H9 (cell line): ENCODE results near the gene ARSI. TPM values are rescaled to one million over a fixed set of nuclear protein-coding genes. Genes with fewer than 3 reads are reported as not detected.
A peak's percentile ranks its signal among the peaks of the same experiment; 100 is the strongest.

ENCODE experiments used
- DNase-seq: peaks from one replicate; pipeline ENCODE4 v3.0.0-alpha.2; 2017
- H2AFZ ChIP-seq: one replicate; pipeline ENCODE4 v1.6.1; 2013; ENCODE audit warnings: mild to moderate bottlenecking, low read length, control low read depth, moderate library complexity
- H2AK5ac ChIP-seq: 2 replicates; pipeline ENCODE4 v1.6.1; 2013; ENCODE audit warnings: low read length, control low read depth, mixed read lengths; ENCODE audit not compliant: insufficient read length
- H2BK120ac ChIP-seq: one replicate; pipeline ENCODE4 v1.6.1; 2013; ENCODE audit warnings: low read depth, mild to moderate bottlenecking, low read length, control low read depth, inconsistent platforms; ENCODE audit not compliant: poor library complexity, severe bottlenecking
- H2BK12ac ChIP-seq: 2 replicates; pipeline ENCODE4 v1.6.1; 2013; ENCODE audit warnings: low read length, control low read depth, mixed read lengths, low read depth; ENCODE audit not compliant: insufficient read length
- H2BK15ac ChIP-seq: 2 replicates; pipeline ENCODE4 v1.6.1; 2013; ENCODE audit warnings: low read depth, low read length, control low read depth
- H2BK20ac ChIP-seq: one replicate; pipeline ENCODE4 v1.6.1; 2013; ENCODE audit warnings: low read depth, mild to moderate bottlenecking, low read length, control low read depth, inconsistent platforms; ENCODE audit not compliant: poor library complexity, severe bottlenecking
- H2BK5ac ChIP-seq: 2 replicates; pipeline ENCODE4 v1.6.1; 2013; ENCODE audit warnings: low read length, control low read depth, mixed read lengths; ENCODE audit not compliant: insufficient read length
- H3K14ac ChIP-seq: 2 replicates; pipeline ENCODE4 v1.6.1; 2013; ENCODE audit warnings: low read length, control low read depth; ENCODE audit not compliant: insufficient read depth
- H3K18ac ChIP-seq: 2 replicates; pipeline ENCODE4 v1.6.1; 2013; ENCODE audit warnings: low read depth, mild to moderate bottlenecking, mixed read lengths, low read length, control low read depth; ENCODE audit not compliant: insufficient read length
- H3K23ac ChIP-seq: 2 replicates; pipeline ENCODE4 v1.6.1; 2013; ENCODE audit warnings: low read length, control low read depth, mixed read lengths, low read depth; ENCODE audit not compliant: insufficient read length
- H3K23me2 ChIP-seq: 2 replicates; pipeline ENCODE4 v1.6.1; 2013; ENCODE audit warnings: low read depth, mild to moderate bottlenecking, mixed read lengths, low read length, control low read depth; ENCODE audit not compliant: insufficient read length, poor library complexity, severe bottlenecking
- H3K27ac ChIP-seq: 2 replicates; pipeline ENCODE4 v1.5.1; 2013; ENCODE audit warnings: low read length, control low read depth, mixed read lengths, low read depth; ENCODE audit not compliant: insufficient read length
- H3K27me3 ChIP-seq: 2 replicates; pipeline ENCODE4 v1.6.1; 2013; ENCODE audit warnings: low read length, control low read depth, inconsistent platforms; ENCODE audit not compliant: insufficient read depth
- H3K4ac ChIP-seq: 2 replicates; pipeline ENCODE4 v1.6.1; 2013; ENCODE audit warnings: low read depth, mild to moderate bottlenecking, control low read depth, inconsistent platforms, low read length, moderate library complexity
- H3K4me1 ChIP-seq: 2 replicates; pipeline ENCODE4 v1.6.1; 2013; ENCODE audit warnings: low read length, control low read depth, inconsistent platforms; ENCODE audit not compliant: insufficient read depth
- H3K4me2 ChIP-seq: 2 replicates; pipeline ENCODE4 v1.6.1; 2013; ENCODE audit warnings: low read length, control low read depth, mixed read lengths; ENCODE audit not compliant: insufficient read length, insufficient read depth
- H3K56ac ChIP-seq: 2 replicates; pipeline ENCODE4 v1.6.1; 2013; ENCODE audit warnings: low read depth, mild to moderate bottlenecking, mixed read lengths, low read length, control low read depth; ENCODE audit not compliant: insufficient read length
- H3K79me1 ChIP-seq: 2 replicates; pipeline ENCODE4 v1.6.1; 2013; ENCODE audit warnings: low read depth, mild to moderate bottlenecking, moderate library complexity, low read length, control low read depth, inconsistent platforms; ENCODE audit not compliant: insufficient read depth, poor library complexity, severe bottlenecking
- H3K79me2 ChIP-seq: 2 replicates; pipeline ENCODE4 v1.6.1; 2013; ENCODE audit warnings: low read length, control low read depth, inconsistent platforms; ENCODE audit not compliant: insufficient read depth
- H3K9ac ChIP-seq: 2 replicates; pipeline ENCODE4 v1.6.1; 2013; ENCODE audit warnings: low read length, control low read depth, mixed read lengths; ENCODE audit not compliant: insufficient read length; ENCODE audit errors: extremely low read depth
- H3K9me3 ChIP-seq: one replicate; pipeline ENCODE4 v1.6.1; 2013; ENCODE audit warnings: low read depth, low read length, inconsistent platforms; ENCODE audit not compliant: control insufficient read depth
- H3T11ph ChIP-seq: one replicate; pipeline ENCODE4 v1.6.1; 2013; ENCODE audit warnings: mild to moderate bottlenecking, low read length, control low read depth, inconsistent platforms
- H4K20me1 ChIP-seq: one replicate; pipeline ENCODE4 v1.6.1; 2013; ENCODE audit not compliant: control insufficient read depth, insufficient read length, insufficient read depth
- H4K5ac ChIP-seq: 2 replicates; pipeline ENCODE4 v1.6.1; 2013; ENCODE audit warnings: low read depth, mild to moderate bottlenecking, mixed read lengths, low read length, control low read depth; ENCODE audit not compliant: insufficient read length
- H4K8ac ChIP-seq: replicated peaks from 2 replicates; pipeline ENCODE4 v1.6.1; 2013; ENCODE audit warnings: low read length, control low read depth, mixed read lengths, low read depth; ENCODE audit not compliant: insufficient read length
- H4K91ac ChIP-seq: 2 replicates; pipeline ENCODE4 v1.6.1; 2013; ENCODE audit warnings: low read depth, mild to moderate bottlenecking, moderate library complexity, mixed read lengths, low read length, control low read depth; ENCODE audit not compliant: insufficient read length
- H3K27ac Mint-ChIP-seq, 3 experiments: 2 replicates in 2 of 3; 3 replicates in 1 of 3; pipeline ENCODE4 v1.8.0; 2020 to 2021; ENCODE audit warnings: mixed read lengths in 3 of 3, mild to moderate bottlenecking in 1 of 3, moderate library complexity in 1 of 3
- H3K27me3 Mint-ChIP-seq: 2 replicates; pipeline ENCODE4 v1.8.0; 2021; ENCODE audit warnings: low read depth, mild to moderate bottlenecking, moderate library complexity, mixed read lengths
- H3K36me3 Mint-ChIP-seq, 3 experiments: 2 replicates in 2 of 3; 3 replicates in 1 of 3; pipeline ENCODE4 v1.8.0; 2020 to 2021; ENCODE audit warnings: low read depth in 3 of 3, mixed read lengths in 3 of 3; ENCODE audit not compliant: insufficient read depth in 1 of 3
- H3K4me1 Mint-ChIP-seq, 2 experiments: 2 replicates each; pipeline ENCODE4 v1.8.0; 2020; ENCODE audit warnings: mixed read lengths in 2 of 2
- H3K4me3 Mint-ChIP-seq, 2 experiments: 2 replicates in 1 of 2; 3 replicates in 1 of 2; pipeline ENCODE4 v1.8.0; 2020 to 2021; ENCODE audit warnings: mild to moderate bottlenecking in 2 of 2, mixed read lengths in 2 of 2, moderate library complexity in 1 of 2
- H3K9me3 Mint-ChIP-seq, 2 experiments: 2 replicates in 1 of 2; 3 replicates in 1 of 2; pipeline ENCODE4 v1.8.0; 2020; ENCODE audit warnings: mild to moderate bottlenecking in 2 of 2, mixed read lengths in 2 of 2, moderate library complexity in 1 of 2
- CTCF ChIP-seq: fragments of 200-600 bp; sonication (generic); conservative IDR thresholded peaks from 3 replicates; pipeline ENCODE4 v1.8.0; 2021; ENCODE audit warnings: antibody characterized with exemption, mild to moderate bottlenecking
- WGBS: extraction: QIAGEN DNeasy Blood & Tissue Kit; methylation state at CpG from one replicate; pipeline ENCODE4 v1.1.7; 2013; ENCODE audit warnings: missing lambda C conversion rate, low lambda C conversion rate, mixed read lengths; ENCODE audit not compliant: insufficient read length; ENCODE audit errors: extremely low coverage; 5-methylcytosine and 5-hydroxymethylcytosine counted together
- total RNA-seq: library from RNA; stranded (reverse); gene quantifications from 2 replicates; pipeline ENCODE4 v1.2.1, GENCODE V29; 2021

Gene ARSI
- total RNA-seq, 1 experiment from 2014 or later, result 1.7 TPM

GRCh38 chr5:150295741-150296486, 6.8 kb downstream of the ARSI start:
- H4K8ac ChIP-seq, result no peak overlapping the region
- peaks cover 17 to 29% of the 10 kb centered on the region in 2 experiments for H3K4me1 Mint-ChIP-seq
- no peak overlapping the region for H3K14ac ChIP-seq
- no peak overlapping the region for H3K4me2 ChIP-seq
- H3K18ac ChIP-seq, result no peak overlapping the region
- no peaks in the 10 kb centered on the region for H3K79me2 ChIP-seq
- no peak overlapping the region for H3K4ac ChIP-seq
- no peak overlapping the region for H2BK120ac ChIP-seq
- no peak overlapping the region for H2AK5ac ChIP-seq
- H3K9me3 Mint-ChIP-seq, result no peaks in the 10 kb centered on the region
- H3K23me2 ChIP-seq, result no peaks in the 10 kb centered on the region
- H3K9me3 ChIP-seq, result no peaks in the 10 kb centered on the region
- no peak overlapping the region for H2BK15ac ChIP-seq
- no peak overlapping the region for H3K23ac ChIP-seq
- H2BK5ac ChIP-seq, result no peak overlapping the region
- H3K9ac ChIP-seq, result no peak overlapping the region
- TF ChIP-seq CTCF, result no peak
- peak overlapping the region in 1 of 3 experiments; percentile 49; a peak in 1 of 7 replicates for H3K27ac Mint-ChIP-seq
- H3T11ph ChIP-seq, result no peak overlapping the region
- H3K4me1 ChIP-seq, result no peaks in the 10 kb centered on the region; the same call in 1 of the 2 replicates
- no peak overlapping the region for H3K27ac ChIP-seq
- no peaks in the 10 kb centered on the region for H3K27me3 ChIP-seq
- no peak overlapping the region for H2BK20ac ChIP-seq
- no peak overlapping the region for H2AFZ ChIP-seq
- no peak for DNase-seq
- peaks cover 11% of the 10 kb centered on the region for H3K27me3 Mint-ChIP-seq
- no peak overlapping the region for H2BK12ac ChIP-seq
- no peaks in the 10 kb centered on the region for H4K20me1 ChIP-seq
- H3K4me3 Mint-ChIP-seq, result no peak overlapping the region
- no peak overlapping the region for H4K91ac ChIP-seq
- H4K5ac ChIP-seq, result no peak overlapping the region
- no CpG with 5 or more reads among the region's 17 CpGs for WGBS
- no peaks in the 10 kb centered on the region for H3K79me1 ChIP-seq
- H3K56ac ChIP-seq, result no peak overlapping the region
- no peaks in the 10 kb centered on the region for H3K36me3 Mint-ChIP-seq
